ENCODE measurements around the gene FEZ2. TPM values are rescaled to one million over a fixed set of nuclear protein-coding genes. Genes with fewer than 3 reads are reported as not detected.

The FEZ2 gene
- total and polyA plus RNA-seq, 2 experiments from 2014 or later = 28.0 to 32.9 TPM

DNA sequence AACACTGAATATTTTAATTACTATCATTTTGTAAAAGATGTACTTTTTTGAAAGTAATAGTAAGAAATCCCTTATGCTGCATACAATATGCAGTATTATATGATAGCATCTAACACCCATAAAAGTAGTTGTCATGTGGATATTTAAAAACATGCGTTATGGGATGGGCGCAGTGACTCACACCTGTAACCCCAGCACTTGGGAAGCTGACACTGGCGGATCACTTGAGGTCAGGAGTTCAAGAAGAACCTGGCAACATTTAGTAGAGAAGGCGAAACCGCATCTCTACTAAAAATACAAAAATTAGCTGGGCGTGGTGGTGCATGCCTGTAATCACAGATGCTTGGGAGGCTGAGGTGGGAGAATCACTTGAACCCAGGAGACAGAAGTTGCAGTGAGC is 88.9 kb downstream of the FEZ2 start (continued):
- TF ChIP-seq, protein P1, sequence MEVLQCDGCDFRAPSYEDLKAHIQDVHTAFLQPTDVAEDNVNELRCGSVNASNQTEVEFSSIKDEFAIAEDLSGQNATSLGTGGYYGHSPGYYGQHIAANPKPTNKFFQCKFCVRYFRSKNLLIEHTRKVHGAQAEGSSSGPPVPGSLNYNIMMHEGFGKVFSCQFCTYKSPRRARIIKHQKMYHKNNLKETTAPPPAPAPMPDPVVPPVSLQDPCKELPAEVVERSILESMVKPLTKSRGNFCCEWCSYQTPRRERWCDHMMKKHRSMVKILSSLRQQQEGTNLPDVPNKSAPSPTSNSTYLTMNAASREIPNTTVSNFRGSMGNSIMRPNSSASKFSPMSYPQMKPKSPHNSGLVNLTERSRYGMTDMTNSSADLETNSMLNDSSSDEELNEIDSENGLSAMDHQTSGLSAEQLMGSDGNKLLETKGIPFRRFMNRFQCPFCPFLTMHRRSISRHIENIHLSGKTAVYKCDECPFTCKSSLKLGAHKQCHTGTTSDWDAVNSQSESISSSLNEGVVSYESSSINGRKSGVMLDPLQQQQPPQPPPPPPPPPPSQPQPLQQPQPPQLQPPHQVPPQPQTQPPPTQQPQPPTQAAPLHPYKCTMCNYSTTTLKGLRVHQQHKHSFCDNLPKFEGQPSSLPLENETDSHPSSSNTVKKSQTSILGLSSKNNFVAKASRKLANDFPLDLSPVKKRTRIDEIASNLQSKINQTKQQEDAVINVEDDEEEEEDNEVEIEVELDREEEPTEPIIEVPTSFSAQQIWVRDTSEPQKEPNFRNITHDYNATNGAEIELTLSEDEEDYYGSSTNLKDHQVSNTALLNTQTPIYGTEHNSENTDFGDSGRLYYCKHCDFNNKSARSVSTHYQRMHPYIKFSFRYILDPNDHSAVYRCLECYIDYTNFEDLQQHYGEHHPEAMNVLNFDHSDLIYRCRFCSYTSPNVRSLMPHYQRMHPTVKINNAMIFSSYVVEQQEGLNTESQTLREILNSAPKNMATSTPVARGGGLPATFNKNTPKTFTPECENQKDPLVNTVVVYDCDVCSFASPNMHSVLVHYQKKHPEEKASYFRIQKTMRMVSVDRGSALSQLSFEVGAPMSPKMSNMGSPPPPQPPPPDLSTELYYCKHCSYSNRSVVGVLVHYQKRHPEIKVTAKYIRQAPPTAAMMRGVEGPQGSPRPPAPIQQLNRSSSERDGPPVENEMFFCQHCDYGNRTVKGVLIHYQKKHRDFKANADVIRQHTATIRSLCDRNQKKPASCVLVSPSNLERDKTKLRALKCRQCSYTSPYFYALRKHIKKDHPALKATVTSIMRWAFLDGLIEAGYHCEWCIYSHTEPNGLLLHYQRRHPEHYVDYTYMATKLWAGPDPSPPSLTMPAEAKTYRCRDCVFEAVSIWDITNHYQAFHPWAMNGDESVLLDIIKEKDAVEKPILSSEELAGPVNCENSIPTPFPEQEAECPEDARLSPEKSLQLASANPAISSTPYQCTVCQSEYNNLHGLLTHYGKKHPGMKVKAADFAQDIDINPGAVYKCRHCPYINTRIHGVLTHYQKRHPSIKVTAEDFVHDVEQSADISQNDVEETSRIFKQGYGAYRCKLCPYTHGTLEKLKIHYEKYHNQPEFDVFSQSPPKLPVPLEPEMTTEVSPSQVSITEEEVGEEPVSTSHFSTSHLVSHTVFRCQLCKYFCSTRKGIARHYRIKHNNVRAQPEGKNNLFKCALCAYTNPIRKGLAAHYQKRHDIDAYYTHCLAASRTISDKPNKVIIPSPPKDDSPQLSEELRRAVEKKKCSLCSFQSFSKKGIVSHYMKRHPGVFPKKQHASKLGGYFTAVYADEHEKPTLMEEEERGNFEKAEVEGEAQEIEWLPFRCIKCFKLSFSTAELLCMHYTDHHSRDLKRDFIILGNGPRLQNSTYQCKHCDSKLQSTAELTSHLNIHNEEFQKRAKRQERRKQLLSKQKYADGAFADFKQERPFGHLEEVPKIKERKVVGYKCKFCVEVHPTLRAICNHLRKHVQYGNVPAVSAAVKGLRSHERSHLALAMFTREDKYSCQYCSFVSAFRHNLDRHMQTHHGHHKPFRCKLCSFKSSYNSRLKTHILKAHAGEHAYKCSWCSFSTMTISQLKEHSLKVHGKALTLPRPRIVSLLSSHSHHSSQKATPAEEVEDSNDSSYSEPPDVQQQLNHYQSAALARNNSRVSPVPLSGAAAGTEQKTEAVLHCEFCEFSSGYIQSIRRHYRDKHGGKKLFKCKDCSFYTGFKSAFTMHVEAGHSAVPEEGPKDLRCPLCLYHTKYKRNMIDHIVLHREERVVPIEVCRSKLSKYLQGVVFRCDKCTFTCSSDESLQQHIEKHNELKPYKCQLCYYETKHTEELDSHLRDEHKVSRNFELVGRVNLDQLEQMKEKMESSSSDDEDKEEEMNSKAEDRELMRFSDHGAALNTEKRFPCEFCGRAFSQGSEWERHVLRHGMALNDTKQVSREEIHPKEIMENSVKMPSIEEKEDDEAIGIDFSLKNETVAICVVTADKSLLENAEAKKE (CRISPR knock-in tag; IDR thresholded peaks at IDR 0.05) = no peak
- TF ChIP-seq ZNF331 (CRISPR knock-in tag; IDR thresholded peaks at IDR 0.05; ENCODE audit: low read depth) = no peak

DNA sequence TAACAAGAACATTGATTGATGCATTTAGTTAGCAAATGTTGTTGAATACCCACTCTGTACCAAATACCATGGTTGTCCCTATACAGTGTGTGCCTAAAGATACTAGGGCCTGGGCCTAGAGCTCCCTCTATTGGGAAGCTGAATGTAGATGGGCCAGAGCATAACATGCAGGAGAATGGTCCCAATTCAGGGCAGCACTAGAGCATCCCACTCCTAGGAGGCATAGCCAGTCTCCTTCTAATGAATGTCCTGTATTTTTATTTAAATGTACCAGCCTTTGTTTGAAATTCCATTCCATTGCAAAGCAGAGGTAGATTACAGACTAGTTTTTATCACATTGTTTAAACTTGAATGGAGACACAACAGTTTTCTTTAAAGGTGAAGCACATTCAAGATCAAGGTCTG is 90.6 kb downstream of the FEZ2 start:
- Mint-ChIP-seq H3K27me3 (ENCODE audit: insufficient read depth, low read depth, poor library complexity) (peaks cover 4% of the 10 kb centered on the region), H3K27ac (no peak overlapping the region; the same call in 1 of the 2 replicates), H3K36me3 (ENCODE audit: low read depth) (peaks cover 25% of the 10 kb centered on the region), H3K9me3 (no peaks in the 10 kb centered on the region), H3K4me1 (peaks cover 17% of the 10 kb centered on the region), H3K4me3 (no peak overlapping the region)
- Histone ChIP-seq H3K4me1 (ENCODE audit: insufficient read depth) (peaks cover 6% of the 10 kb centered on the region), H3K36me3 (ENCODE audit: insufficient read depth) (peaks cover 4% of the 10 kb centered on the region; the same call in 1 of the 2 replicates), H3K4me3 (no peak overlapping the region), H4K20me1 (replicated peaks; ENCODE audit: insufficient read depth) (no peaks in the 10 kb centered on the region), H3K79me2 (replicated peaks; ENCODE audit: insufficient read depth) (peaks cover 7% of the 10 kb centered on the region; the same call in 1 of the 2 replicates), H2AFZ (no peak overlapping the region), H3F3A (replicated peaks; ENCODE audit: low read depth) (no peaks in the 10 kb centered on the region), H3K4me2 (no peak overlapping the region), H3K27me3 (ENCODE audit: insufficient read depth) (no peaks in the 10 kb centered on the region), H3K27ac (ENCODE audit: low read depth) (peak overlapping the region; percentile 14), H3K9me2 (ENCODE audit: insufficient read depth) (no peaks in the 10 kb centered on the region)
- DNase-seq (ENCODE audit: low spot score) (peak; percentile 94), ATAC-seq (peak; percentile 100)
- TF ChIP-seq, protein P2, sequence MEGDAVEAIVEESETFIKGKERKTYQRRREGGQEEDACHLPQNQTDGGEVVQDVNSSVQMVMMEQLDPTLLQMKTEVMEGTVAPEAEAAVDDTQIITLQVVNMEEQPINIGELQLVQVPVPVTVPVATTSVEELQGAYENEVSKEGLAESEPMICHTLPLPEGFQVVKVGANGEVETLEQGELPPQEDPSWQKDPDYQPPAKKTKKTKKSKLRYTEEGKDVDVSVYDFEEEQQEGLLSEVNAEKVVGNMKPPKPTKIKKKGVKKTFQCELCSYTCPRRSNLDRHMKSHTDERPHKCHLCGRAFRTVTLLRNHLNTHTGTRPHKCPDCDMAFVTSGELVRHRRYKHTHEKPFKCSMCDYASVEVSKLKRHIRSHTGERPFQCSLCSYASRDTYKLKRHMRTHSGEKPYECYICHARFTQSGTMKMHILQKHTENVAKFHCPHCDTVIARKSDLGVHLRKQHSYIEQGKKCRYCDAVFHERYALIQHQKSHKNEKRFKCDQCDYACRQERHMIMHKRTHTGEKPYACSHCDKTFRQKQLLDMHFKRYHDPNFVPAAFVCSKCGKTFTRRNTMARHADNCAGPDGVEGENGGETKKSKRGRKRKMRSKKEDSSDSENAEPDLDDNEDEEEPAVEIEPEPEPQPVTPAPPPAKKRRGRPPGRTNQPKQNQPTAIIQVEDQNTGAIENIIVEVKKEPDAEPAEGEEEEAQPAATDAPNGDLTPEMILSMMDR (conservative IDR thresholded peaks at IDR 0.05; ENCODE audit: low read depth in 2 of 2) = peak; percentile 92 to 99
- no peak for TF ChIP-seq EZH2phosphoT487 (IDR thresholded peaks at IDR 0.05; ENCODE audit: unreplicated experiment)
- 0 out of 2 replicates have a peak, but pooled peaks have one; percentile 23 for TF ChIP-seq ZNF331 (CRISPR knock-in tag; IDR thresholded peaks at IDR 0.05; ENCODE audit: low read depth)
- TF ChIP-seq NANOG (IDR thresholded peaks at IDR 0.05; ENCODE audit: borderline replicate concordance) = peak; percentile 70; the same call in 1 of the 2 replicates
- TF ChIP-seq CREB1 (CRISPR knock-in tag; IDR thresholded peaks at IDR 0.05; ENCODE audit: low read depth) = peak; percentile 44; the same call in 1 of the 2 replicates

Other genes starting within 250 kb of the FEZ2 start
- 30.9 and 36.4 TPM in 2 replicates for gene CRIM1, start 242.4 kb downstream of the FEZ2 start, total RNA-seq (2014; rRNA removed; shearing (Covaris generic))
- gene CRIM1, start 242.4 kb downstream of the FEZ2 start, polyA plus RNA-seq (2016; fragmentation: Nextera tagmentation; extraction: Ambion mirVana) = 10.5 and 11.3 TPM in 2 replicates
- not detected in 2 replicates for gene VIT, start 98.5 kb upstream of the FEZ2 start, total RNA-seq (2014; rRNA removed; shearing (Covaris generic))
- gene VIT, start 98.5 kb upstream of the FEZ2 start, polyA plus RNA-seq (2016; fragmentation: Nextera tagmentation; extraction: Ambion mirVana) = not detected in 2 replicates

Measured in GM23338 (cell line).